Measurements from ENCODE around the gene POLR3K.
A peak's percentile ranks its signal among the peaks of the same experiment; 100 is the strongest.
"Not testable (repeated sequence)": the region's sequence is repeated elsewhere in the genome, so short reads cannot be mapped to it uniquely, and the experiment has no call there.

Gene POLR3K

DNA sequence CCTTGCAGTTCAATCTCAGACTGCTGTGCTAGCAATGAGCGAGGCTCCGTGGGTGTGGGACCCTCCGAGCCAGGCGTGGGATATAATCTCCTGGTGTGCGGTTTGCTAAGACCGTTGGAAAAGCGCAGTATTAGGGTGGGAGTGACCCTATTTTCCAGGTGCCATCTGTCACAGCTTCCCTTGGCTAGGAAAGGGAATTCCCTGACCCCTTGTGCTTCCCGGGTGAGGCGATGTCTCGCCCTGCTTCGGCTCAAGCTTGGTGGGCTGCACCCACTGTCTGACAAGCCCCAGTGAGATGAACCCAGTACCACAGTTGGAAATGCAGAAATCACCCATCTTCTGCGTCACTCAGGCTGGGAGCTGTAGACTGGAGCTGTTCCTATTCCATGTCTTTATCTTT, 32.5 kb downstream of the POLR3K start:
- DNase-seq (ENCODE audit: low read depth in 2 of 3, low spot score in 1 of 3) = not testable (repeated sequence)

- not testable (repeated sequence) for DNase-seq (ENCODE audit: low read depth in 2 of 3, low spot score in 1 of 3)
Measured at GRCh38 chr16:17062-17765, 36.2 kb downstream of the POLR3K start.

DNA sequence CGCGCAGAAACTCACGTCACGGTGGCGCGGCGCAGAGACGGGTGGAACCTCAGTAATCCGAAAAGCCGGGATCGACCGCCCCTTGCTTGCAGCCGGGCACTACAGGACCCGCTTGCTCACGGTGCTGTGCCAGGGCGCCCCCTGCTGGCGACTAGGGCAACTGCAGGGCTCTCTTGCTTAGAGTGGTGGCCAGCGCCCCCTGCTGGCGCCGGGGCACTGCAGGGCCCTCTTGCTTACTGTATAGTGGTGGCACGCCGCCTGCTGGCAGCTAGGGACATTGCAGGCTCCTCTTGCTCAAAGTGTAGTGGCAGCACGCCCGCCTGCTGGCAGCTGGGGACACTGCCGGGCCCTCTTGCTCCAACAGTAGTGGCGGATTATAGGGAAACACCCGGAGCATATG, 42.6 kb downstream of the POLR3K start:
- peak; percentile 73 to 94 (median 83) for DNase-seq (ENCODE audit: low read depth in 2 of 3, low spot score in 1 of 3)

- DNase-seq (ENCODE audit: low read depth in 2 of 3, low spot score in 1 of 3) = no peak
Measured at GRCh38 chr16:9903-10665, 43.3 kb downstream of the POLR3K start.

Data from stimulated activated CD4-positive, alpha-beta T cell treated with anti-CD3 and anti-CD28 coated beads, Interleukin-12 subunit alpha, Interleukin-12 subunit beta, amount 100 ng/mL, for 48 hours (primary cell).